Islet of Langerhans (tissue), 1 donor: ENCODE measurements around the gene NAPEPLD.
A peak's percentile ranks its signal among the peaks of the same experiment; 100 is the strongest.
"Not testable (repeated sequence)": the region's sequence is repeated elsewhere in the genome, so short reads cannot be mapped to it uniquely, and the experiment has no call there.

Experiments used
- FAIRE-seq: peaks from one replicate; lab custom pipeline; 2011; peaks lifted over from hg19 to GRCh38; lab: Jason Lieb, UNC

NAPEPLD gene

DNA sequence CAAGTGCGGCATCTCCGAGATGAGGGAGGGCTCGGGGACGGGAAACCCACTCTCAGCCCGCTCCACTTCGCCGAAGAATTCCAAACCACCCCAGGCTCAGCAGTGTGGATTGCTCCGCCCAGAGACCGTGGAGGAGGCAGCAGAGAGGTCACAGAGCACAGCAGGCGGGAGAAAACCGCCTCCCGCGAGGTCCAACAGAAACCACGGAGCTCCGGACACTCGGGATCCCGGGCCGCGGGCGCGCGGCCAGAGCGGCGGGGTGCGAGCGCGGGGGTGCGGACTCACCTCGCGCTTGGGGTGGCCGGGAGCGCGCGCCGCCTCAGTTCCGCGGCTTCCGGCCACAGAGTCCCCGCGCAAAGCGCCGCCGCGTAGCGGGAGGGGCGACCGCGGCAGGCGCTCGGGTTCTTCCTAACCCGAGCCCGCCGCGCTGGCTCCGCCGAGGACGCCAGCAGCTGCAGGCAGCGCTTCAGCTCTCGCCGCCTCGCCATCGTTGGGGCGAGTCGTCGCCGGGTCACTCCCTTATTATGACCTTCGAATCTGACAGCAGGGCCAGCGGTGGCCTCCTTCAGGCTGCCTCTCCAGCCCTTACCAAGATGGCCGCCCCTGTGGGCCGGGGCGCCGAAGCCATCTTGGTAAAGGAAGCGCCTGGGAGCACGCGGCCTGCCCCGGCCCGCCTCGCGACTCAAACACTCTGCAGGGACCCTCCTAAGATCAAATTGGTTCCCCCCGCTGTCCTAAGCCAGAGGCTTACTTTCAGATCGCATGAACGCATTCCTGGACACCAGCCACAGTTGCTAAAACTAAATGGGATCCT is at the start of gene NAPEPLD:
Gene NAPEPLD (minus strand): TSS at position 106 of the 814 bp plus-strand sequence. CDS start 20,323 bp downstream, outside the sequence.
- FAIRE-seq: no peak

DNA sequence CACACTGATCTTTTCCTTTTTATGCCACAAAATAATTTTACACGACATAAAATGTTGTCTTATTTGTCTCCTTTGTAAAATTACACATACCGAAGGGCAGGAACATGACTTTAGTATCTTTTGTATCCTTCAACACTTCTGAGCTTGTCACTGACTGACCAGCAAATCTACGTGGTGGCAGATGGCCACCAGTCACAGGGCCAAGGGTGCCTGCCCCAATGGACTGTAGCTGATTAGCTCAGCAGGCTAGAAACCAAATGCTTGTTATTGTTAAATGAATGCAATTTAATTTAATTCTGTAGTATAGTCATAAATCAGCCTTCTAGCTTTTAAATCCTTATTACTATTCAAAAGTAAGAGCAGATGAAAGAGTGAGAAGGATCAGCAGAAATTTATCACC is 49.2 kb upstream of the NAPEPLD start:
- FAIRE-seq: not testable (repeated sequence)

DNA sequence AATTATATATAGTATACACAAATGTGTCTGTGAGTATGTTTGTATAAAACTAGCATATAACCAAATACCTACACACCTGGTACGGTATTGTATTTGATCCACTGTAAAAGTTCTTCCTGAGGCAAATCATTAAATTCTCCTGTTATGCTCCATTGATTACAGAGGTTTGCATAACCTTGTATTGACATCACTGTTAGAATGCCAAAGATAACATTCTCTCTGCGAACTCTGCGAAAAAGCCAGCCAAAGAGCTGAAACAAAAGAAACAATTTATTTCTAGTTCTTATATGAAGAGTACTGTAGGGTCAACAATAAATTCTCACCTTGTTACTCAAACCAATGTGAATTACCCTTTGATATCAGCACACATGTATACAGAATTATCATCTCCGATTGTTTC is 46.5 kb upstream of the NAPEPLD start:
- FAIRE-seq: not testable (repeated sequence)

DNA sequence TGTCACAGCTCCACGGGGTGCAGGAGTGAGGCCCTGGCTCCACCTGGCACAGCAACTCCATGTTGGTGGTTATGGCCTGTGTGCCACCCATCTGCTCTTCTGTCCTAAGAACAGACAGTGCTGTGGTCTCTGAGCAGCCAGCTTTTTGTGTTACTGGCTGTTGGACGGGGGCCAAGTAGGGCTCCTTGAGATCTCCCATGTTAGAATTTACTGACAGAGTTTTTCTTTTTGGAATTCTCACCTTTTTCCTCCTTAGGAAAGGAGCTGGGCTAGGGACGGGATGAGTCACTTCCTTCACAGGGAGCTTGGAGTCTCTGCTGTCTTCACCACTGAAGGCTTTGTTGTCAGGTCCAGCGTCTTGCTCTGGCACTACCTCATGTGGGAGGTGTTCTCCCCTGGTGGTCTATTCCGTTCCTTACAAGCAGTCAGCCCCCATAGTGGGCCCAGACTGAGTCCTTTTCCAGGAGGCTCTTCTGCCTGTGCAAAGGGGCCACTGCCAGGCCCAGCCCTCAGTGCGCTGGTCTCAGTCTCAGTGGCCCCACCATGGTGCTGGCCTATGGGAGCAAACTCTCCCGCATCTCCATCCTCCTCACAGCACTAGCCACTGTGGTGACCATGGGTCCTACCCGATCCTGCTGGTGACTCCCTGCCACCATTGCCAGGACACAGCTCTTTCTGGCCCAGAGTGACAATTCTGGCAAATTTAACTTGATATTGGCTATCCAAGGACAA is 23.7 kb upstream of the NAPEPLD start:
- FAIRE-seq: not testable (repeated sequence)

DNA sequence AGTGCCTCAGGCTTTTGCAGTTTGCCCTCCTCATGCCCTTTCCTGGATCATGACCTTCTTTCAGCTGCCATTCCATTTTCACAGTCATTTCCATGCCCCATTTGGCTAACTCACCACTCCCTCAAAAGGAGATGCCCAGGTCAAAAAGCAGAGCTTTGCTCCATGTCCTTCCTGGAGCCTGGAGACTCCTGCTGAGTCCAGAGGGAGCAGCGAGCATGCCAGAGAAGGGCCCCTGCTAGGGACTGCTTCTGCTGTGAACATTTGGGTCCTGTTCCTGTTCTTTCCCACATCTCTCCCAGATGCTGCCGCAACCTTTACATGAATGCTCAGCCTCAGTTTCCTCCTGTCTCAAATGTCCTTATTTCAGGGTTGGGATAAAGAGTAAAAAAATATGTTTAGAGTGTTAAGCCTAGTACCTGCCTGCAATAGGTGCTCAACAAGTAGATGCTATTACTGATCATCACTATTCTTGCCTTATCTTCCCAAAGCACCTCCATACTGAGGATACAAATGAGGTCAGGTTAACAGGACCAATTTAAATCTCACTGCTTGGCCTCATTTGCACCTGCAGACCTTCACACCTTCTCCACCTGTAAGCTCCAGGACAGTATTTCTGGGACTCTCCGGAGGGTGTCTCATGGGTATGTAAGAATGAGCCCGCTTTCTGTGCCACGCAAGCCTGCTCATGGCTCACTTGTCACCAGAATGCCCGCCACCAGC is 23.0 kb upstream of the NAPEPLD start:
- not testable (repeated sequence) for FAIRE-seq

DNA sequence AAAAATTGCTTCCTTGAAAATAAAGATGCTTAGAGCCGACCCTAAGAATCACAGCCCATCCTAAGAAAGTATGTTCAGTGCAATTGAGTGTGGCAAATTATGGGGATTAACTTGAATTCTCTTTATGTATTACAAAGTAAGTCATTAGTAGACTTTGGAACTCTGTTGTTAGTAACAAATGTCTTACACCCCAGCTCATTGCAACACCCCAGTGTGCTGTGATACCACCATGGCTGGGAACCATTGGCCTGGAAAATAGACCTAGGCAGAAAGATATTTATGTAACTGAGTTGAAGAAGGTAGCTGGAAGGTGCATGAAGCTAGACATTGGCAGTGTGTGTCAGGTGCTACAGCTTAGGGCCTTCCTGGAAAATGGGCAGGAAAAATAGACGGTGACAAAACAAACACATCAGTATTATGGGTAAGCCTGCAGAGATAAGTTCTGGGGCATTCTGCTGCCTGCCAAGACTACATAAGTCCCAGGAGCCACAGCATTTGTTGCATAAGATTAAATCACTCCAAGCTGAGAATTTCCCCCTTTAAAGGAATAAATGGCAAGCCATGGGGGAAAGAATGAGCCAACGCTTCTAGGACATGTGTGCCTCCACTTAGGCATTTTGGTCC is 18.1 kb upstream of the NAPEPLD start:
- not testable (repeated sequence) for FAIRE-seq

DNA sequence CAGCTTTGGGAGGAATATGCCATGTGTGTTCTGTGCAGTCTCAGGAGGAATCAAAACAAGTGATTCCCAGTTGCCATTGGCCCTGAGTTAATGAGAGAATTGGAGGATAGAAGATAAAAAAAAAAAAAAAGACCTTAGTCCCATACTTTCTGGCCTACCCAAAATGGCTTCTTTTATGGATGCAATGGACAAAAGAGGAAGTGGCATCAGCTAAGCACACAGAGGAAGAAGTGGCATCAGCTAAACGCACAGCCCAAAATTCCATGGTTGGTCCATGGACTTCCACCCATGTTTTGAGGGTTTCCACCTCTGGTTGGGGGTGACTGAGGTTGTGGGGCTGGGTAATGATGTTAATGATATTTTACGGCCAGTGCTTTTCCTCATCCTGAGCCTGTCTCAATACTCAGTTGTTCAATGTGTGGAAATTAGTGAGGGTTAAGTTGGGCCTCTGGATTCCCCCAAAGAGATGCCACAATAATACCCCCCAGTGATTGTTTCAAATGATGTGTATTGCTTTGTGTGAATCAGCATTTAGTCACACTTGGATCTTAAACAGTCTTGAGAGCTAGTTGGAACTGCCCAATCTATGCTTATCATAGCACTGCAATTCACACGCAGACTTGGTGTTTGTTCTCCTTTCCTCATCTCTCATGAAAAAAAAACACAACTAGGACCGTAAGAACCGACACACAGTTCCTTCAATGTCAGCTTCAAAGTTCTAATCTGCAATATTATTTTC is 14.4 kb upstream of the NAPEPLD start:
- not testable (repeated sequence) for FAIRE-seq

DNA sequence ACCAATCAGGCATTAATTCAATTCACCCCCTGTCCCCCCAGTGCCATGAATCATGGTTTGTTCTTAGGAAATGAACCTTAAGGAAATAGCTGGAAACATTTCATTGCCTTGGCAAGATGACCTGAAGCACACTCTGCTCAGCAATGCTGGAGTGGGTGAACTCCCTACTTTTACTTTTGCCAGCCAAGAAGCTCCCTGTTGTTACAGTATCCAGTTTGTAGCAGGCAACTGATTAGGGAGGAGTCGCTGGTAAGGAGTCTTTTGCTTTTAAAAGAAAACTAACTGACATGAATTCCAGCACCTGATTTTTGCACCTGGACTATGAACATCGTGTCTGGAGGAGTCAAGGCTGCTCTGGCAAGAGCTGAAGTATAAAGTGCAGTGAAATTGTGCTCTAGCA is 13.7 kb upstream of the NAPEPLD start:
- FAIRE-seq: not testable (repeated sequence)

DNA sequence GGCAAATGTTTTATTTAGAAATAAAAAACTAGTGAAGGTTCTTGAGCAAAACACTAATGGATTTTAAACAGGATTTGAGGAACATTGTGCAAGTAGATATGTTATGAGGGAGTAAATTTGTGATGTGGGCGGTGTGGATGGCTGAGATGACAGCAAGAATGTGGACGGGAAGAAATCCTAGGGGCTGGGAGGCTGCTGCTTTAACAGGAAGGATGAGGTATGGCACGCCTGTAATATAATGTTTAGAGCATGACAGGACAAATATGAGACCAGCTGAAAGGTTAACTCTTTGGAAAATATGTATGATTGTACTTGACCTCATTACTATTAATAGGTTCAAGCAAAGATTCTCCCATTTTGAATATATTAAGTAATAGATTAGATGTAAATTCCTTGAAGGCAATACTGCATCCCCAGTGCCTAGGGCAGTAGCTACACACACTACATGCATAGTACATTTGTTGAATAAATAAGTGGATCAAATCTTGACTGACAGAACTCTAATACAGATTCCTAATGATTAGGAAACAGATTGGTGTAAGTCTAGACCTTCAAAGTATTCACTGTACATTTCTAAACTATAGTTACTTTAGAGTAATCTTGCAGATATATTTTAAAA is 13.2 kb upstream of the NAPEPLD start:
- FAIRE-seq: not testable (repeated sequence)

DNA sequence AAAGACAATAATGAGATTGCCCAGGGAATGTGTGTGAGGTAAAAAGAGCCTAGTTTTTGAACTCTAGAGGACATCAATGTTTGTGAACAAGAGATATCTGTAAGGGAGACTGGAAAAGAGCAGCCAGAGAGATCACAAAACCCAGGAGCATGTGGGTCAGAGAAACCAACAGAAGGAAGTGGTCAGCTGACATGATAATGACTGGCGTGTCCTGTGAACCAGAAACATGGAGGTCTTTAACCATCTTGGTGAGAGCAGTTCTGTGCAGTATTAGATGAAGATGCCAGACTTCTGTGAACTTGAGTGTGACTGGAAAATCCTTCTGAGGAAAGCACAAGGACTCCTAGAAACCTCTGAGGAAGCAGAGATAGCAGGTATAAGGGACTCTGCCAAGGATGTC is 10.2 kb upstream of the NAPEPLD start:
- FAIRE-seq: not testable (repeated sequence)

DNA sequence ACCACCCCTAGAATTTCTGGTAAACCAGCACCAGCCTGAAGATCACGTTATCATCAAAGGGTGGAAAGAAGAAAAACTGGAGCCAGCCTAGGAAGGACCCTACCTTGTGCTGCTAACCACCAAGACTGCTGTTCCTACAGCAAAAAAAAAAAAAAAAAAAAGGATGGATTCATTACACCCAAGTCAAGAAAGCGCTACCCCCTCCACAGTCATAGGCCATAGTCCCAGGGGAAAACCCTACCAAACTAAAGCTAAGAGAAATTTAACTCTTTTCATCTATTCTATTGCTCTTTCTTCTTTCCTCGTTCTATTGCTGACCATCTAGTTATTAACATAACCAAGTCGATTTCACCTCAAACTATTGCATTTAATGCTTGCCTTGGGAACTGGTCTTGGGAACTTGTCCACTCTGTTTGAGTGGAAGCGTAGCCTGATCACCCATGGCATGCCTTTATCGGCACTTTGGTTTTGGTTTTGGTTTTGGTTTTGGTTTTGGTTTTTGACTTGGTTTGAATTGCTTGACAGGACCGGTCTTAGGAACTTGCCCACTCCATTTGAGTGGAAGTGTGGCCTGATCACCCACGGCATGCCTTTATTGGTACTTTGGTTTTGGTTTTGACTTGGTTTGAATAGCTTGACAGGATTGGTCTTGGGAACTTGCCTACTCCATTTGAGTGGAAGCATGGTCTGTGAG is 6.6 kb upstream of the NAPEPLD start:
- FAIRE-seq: not testable (repeated sequence)

DNA sequence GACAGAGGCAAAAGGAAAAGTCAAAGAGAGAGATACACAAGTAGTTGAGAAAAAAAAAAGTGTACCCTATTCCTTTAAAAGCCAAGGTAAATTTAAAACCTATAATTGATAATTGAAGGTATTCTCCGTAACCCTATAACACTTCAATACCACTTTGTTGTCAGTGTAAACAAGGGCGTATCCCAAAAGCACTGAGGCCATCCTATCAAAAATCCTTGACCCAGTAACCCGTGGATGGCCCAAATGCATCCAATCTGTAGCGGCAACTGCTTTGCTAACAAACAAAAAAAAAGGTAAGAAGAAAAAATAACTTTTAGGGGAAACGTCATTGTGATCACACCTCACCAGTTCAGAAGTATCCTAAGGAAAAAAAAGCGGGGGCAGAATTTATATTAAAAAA is 5.1 kb upstream of the NAPEPLD start:
- FAIRE-seq: no peak

DNA sequence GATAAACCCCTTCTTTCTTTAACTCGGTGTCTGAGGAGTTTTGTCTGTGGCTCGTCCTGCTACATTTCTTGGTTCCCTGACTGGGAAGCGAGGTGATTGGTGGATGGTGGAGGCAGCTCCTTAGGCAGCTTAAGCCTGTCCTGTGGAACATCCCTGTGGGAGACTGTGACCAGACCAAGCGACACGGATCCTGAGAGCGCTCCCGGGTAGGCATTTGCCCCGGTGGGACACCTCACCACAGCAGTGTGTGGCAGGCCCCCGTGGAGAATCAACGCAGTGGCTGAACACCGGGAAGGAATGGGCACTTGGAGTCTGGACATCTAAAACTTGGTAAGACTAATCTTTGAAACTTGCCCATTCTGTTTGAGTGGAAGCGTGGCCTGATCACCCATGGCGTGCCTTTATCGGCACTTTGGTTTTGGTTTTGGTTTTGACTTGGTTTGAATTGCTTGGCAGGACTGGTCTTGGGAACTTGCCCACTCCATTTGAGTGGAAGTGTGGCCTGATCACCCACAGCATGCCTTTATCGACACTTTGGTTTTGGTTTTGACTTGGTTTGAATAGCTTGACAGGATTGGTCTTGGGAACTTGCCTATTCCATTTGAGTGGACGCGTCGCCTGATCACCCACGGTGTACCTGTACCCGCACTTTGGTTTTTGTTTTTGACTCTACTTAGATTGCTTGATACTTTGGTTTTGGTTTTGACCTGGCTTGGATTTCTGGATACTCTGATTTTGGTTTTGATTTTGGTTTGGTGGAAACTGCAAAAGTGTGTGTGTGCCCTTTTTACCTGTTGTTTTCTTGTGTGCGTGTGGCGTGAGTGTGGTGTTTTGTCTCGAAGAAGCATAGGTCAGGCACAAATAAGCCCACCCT is 4.1 kb upstream of the NAPEPLD start:
- not testable (repeated sequence) for FAIRE-seq

DNA sequence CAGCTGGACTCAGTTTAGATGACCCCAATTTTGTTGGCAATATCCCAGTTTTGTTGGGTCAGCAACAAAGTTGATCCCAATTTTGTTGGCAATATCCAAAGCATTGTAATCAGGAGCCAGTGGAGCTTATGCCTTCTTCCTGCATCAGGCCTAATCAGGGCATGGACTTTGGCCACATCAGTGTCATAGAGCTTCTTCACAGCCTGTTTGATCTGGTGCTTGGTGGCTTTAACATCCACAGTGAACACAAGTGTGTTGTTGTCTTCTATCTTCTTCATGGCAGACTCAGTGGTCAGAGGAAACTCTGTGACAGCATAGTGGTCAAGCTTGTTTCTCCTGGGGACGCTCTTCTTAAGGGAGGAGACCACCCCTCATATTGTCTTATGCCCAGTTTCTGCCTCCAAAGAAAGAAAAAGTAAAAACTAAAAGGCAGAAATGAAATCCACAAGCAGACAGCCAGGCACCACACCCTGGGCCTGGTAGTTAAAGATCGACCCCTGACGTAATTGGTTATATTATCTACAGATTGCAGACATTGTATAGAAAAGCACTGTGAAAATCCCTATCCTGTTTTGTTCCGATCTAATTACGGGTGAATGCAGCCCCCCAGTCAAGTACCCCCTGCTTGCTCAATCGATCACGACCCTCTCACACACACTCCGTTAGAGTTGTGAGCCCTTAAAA is 3.2 kb upstream of the NAPEPLD start:
- not testable (repeated sequence) for FAIRE-seq

DNA sequence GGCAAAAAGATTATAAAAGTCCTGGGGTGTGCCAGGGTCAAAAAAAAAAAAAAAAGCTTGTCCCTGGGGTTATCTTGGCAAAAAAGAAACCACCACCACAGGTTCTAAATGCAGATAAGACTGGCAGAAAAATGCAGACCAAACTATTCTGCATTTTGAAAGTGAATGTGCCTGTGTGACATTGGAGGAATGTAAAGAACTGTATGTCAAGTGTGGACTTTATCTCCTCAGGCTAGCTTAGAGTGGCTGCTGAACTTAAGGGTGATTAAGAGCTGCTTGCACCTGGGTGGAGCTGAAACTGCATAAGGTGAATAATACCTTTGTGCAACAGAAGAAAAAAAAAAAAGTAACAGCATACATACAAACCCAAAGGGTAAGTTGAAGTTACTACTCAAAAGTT is 1.3 kb upstream of the NAPEPLD start:
- no peak for FAIRE-seq

DNA sequence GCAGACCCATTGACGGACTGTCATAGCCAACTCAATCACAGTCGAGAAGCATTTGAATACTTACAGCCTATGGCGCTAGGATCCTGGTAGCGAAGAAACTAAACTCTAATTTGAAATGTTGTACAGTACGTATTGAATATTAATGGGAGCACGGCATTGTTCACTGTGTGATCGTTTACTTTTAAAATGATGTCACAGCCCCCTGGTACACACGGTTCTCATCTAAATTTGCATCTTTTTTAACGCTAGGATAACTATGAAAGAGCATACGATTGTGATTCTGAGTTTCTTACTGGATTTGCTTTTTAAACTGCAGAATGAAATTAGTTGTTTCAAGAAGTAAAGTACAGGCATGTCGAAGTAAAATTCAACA is 895 bp upstream of the NAPEPLD start:
- no peak for FAIRE-seq

DNA sequence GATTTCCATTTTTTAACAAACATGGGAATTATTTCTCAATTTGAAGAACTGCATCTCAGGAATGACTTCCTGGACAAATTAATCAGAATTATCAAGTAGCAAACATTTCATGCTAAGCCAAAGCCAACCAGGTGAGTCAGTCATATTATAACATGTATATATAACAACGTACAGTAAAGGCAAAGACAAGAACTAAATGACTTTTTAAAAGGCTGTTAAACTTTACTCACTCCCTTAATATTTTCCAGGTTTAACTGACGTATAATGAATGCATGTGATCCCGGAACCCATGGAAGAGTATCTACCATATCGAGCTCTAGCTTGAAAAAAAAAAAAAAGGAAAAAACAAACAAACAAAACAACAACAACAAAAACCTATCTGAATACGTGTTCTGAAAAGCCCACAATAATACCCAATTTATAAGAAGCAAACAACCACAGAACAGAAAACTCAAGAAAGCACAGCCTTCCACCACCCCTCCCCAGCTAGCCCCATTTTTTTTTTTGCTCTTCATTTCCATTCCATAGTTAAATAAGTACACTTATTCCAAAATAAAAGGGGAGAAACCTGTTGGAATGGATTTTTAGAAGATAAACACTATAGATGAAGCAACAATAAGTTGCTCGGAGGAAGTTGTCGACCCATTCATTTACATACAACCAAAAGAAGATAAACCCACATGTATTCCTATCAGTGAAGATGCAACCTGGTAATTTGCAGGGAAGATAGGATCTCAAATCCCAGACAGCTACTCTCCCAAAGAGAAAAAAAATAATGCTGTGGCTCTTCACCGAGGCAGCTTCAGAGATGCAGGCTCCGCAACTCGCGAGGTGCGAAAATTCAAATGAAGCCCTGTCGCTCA is 537 bp downstream of the NAPEPLD start:
- peak; percentile 47 for FAIRE-seq

DNA sequence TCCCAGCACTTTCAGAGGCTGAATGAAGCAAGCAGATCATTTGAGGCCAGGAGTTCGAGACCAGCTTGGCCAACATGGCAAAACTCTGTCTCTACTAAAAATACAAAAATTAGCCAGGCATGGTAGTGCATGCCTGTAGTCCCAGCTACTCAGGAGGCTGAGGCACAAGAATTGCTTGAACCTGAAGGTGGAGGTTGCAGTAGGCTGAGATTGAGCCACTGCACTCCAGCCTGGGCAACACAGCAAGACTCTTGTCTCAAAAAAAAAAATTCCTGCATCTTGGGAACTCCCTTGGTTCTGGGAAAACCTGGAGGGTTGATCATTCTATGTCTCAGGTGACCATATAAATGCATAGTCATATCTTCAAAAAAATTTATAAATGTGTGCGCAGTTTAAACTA is 4.1 kb downstream of the NAPEPLD start:
- FAIRE-seq: not testable (repeated sequence)
